HAP-1 (cell line): ENCODE data around the gene SERPINA12.

ENCODE experiments used
- DNase-seq, 2 experiments: peaks; one replicate each; pipeline ENCODE4 v3.0.0-alpha.2; 2016 to 2020; ENCODE audit warnings: low spot score in 2 of 2
- H3K27me3 ChIP-seq: fragments of 250-450 bp; sonication (Bioruptor Pico); 2 replicates; pipeline ENCODE4 v1.5.1; 2020; ENCODE audit warnings: low read depth, mild to moderate bottlenecking, moderate library complexity
- H3K36me3 ChIP-seq: fragments of 250-450 bp; sonication (Bioruptor Pico); replicated peaks from 2 replicates; pipeline ENCODE4 v1.5.1; 2020; ENCODE audit warnings: mild to moderate bottlenecking
- H3K4me1 ChIP-seq: fragments of 250-450 bp; sonication (Bioruptor Pico); 2 replicates; pipeline ENCODE4 v1.5.1; 2020; ENCODE audit warnings: mild to moderate bottlenecking
- H3K4me3 ChIP-seq: fragments of 250-450 bp; sonication (Bioruptor Pico); 2 replicates; pipeline ENCODE4 v1.5.1; 2020; ENCODE audit warnings: mild to moderate bottlenecking, moderate library complexity
- H3K9me3 ChIP-seq: fragments of 250-450 bp; sonication (Bioruptor Pico); 2 replicates; pipeline ENCODE4 v1.5.1; 2020; ENCODE audit warnings: mild to moderate bottlenecking, moderate library complexity
- in situ Hi-C: fragments of 300-500 bp; cut with MboI; formaldehyde crosslinking; loops from 3 replicates; pipeline ENCODE4 v1.14.3; 2020; ENCODE audit warnings: low sequenced_read_pairs, inconsistent platforms, mixed read lengths

SERPINA12 gene

DNA sequence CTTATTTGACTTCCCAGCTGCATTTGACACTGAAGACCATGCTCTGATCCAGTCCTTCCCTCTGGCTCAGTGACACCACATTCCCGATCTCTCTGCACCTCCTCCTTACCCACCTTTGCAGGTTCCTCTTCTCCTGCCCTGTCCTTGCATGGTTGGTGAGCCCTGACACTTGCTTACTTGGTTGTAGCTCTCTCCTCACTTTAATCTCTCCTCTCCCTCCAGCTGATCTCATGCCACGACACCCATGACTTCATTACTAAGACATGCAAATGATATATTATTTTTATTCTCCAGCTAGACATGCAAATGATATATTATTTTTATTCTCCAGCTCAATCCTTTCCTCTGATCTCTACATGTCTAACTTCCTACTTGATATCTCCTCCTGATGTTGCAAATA is 33.2 kb downstream of the SERPINA12 start, which contains the start of gene SERPINA9:
Gene SERPINA9, minus strand, starts transcription at position 175 of the 400 bp plus-strand sequence. CDS start 6,357 bp downstream, outside the sequence.
- Histone ChIP-seq H3K4me3 (no peak within 1 kb of the TSS), H3K27me3 (no peaks in the 10 kb centered on the region; the same call in 1 of the 2 replicates), H3K36me3 (no peaks in the 10 kb centered on the region), H3K9me3 (no peaks in the 10 kb centered on the region), H3K4me1 (no peaks in the 10 kb centered on the region)
- in situ Hi-C loops: no loop called here
- no peak for DNase-seq

DNA sequence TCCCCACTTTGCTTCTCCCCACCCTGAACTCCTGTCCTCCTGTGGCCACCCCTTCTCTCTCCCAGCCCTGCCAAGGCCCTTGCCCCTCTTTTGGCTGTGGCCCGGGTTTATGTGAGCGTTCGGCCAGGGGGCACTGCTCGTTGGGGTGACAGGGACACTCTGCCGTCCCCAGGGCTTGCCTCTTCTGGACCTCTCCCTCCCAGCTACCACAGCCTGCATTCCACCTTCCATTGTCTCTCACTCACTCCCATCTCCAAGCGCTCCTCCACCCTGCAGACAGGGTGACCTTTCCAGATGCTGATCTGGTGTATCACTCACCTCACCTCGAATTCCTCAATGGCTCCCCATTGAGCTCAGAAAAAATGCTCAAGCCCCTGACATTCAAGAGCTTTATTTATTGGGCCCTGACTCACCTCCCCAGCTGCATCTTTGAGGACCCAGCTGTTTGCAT is 34.7 kb downstream of the SERPINA12 start:
- no peak overlapping the region for H3K4me3 ChIP-seq
- in situ Hi-C loops: no loop called here

DNA sequence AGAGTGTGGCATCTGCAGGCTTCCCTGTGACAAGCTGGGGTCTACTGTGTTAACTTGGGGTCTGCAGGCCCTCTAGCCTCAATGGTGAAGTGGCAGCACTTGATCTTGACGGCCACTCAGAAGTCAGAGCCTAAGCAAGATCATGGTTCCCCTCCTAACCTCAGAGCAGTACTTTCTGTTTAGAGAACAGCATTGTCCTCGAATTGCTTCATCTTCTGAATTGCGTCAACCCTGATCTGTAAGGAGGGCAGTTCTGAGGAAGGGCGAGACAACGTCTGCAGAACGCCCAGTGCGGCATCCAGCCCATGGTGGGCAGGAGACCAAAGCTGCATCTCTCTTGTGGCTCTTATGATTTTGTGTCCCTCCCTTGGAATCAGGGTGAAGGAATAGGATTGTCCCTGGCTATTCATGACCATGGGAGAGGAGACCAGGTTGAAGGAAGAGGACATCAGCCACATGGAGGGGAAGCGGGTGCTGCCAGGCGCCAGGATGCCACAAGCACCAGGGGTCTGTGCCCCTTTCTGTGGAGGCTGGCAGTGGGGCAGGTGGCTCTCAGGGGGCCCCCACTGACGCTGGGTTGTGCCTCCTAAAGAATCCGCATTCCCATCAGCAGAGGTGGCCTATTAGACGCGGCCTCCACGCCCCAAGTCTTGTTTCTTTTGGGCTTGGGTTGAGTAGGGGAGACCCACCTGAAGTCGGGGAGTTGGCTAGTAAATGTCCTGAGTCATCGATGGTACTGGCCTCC is 35.4 kb downstream of the SERPINA12 start:
- in situ Hi-C loops: no loop called here
- Histone ChIP-seq H3K36me3 (no peaks in the 10 kb centered on the region), H3K27me3 (no peaks in the 10 kb centered on the region; the same call in 1 of the 2 replicates), H3K4me3 (no peak overlapping the region), H3K9me3 (no peaks in the 10 kb centered on the region), H3K4me1 (no peaks in the 10 kb centered on the region)
- DNase-seq: no peak

More for the DNA sequence above, 34.7 kb downstream of the SERPINA12 start:
- no peaks in the 10 kb centered on the region for H3K9me3 ChIP-seq
- no peaks in the 10 kb centered on the region for H3K4me1 ChIP-seq
- no peaks in the 10 kb centered on the region for H3K36me3 ChIP-seq
- H3K27me3 ChIP-seq: no peaks in the 10 kb centered on the region; the same call in 1 of the 2 replicates
- DNase-seq: no peak

DNA sequence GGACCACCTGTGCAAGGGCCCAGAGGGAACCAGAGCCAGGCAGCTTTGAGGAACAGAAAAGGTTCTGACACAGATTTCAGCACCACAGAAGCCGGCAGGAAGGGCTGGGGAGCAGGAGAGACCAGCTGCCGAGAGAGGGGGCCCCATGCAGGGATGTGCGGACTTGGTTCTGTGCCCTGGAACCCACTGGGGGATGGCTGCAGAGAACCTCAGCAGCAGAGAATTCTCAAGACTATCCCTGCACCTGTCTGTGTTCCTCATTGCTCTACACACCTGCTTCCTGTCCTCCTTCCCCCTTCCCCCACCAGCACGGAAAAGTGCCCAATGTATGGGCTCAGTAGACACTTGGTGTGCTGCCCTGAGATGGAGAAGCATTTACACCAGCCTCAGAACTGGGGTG is 36.4 kb downstream of the SERPINA12 start:
- Histone ChIP-seq H3K9me3 (no peaks in the 10 kb centered on the region), H3K36me3 (no peaks in the 10 kb centered on the region), H3K4me1 (no peaks in the 10 kb centered on the region), H3K27me3 (no peaks in the 10 kb centered on the region; the same call in 1 of the 2 replicates), H3K4me3 (no peak overlapping the region)
- in situ Hi-C loops: no loop called here
- no peak for DNase-seq

DNA sequence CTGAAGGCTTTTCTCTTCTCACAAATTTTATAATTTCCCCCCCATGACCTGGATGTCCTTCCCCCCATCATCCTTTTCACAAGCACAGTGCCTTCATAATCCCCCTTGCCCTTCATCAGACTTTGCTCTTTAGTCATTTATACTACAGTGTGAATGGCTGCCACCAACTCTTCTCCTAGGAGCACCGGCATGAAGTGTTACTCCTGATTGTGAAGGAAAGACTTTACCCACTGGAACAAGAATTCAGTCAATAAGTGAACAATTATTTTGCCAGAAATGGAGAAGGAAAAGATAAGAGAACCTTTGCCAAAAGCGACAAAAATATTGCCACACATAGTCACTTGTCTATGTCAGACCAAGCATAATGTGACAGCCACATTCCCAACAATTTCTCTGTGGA is 38.2 kb downstream of the SERPINA12 start:
- no peaks in the 10 kb centered on the region for H3K36me3 ChIP-seq
- no peaks in the 10 kb centered on the region for H3K9me3 ChIP-seq
- in situ Hi-C loops: no loop called here
- DNase-seq: no peak
- no peaks in the 10 kb centered on the region; the same call in 1 of the 2 replicates for H3K27me3 ChIP-seq
- H3K4me1 ChIP-seq: no peaks in the 10 kb centered on the region; the same call in 1 of the 2 replicates
- H3K4me3 ChIP-seq: no peak overlapping the region

DNA sequence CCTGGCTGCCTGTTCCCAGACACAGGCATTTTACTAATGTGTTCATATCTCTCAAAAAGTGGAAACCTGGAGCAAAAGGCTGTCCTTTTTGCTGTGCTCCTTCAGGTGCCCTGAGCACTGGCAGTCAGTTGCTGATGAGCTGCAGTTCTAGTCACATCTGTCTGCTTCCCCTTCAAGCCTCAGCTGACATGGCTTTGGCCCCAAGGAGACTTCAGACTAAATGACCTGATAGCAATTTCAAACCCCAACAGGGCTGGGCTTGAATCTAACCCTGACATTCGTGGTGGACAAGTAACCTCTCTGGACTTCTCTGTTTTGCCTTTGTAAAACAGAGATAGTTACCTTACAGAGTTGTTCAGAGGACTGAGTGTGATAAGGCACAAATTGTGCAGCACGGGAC is 39.0 kb downstream of the SERPINA12 start:
- no peaks in the 10 kb centered on the region; the same call in 1 of the 2 replicates for H3K4me1 ChIP-seq
- DNase-seq: no peak
- in situ Hi-C loops: no loop called here
- no peaks in the 10 kb centered on the region; the same call in 1 of the 2 replicates for H3K27me3 ChIP-seq
- no peaks in the 10 kb centered on the region for H3K36me3 ChIP-seq
- H3K4me3 ChIP-seq: no peak overlapping the region
- no peaks in the 10 kb centered on the region for H3K9me3 ChIP-seq

DNA sequence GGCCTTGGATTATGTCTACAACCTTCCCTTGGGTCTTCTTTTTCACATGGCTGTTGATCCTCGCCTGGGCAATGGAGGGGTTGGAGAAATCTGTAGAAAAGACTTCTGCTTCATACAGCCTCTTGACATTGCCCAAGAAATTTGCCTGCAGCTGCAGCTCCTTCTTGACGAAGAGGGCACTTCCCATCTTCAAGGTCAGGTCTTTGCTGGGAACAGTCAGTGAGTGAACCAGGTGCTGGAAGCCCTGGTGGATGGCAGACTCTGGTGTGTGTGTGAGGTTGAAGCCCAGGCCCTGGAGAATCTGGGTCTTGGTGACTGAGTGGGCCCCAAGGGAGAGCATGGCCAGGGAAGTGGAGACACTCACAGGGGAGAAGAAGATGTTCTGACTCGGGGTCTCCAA is 40.0 kb downstream of the SERPINA12 start:
- DNase-seq: no peak
- H3K36me3 ChIP-seq: no peaks in the 10 kb centered on the region
- H3K4me3 ChIP-seq: no peak overlapping the region
- no peaks in the 10 kb centered on the region; the same call in 1 of the 2 replicates for H3K27me3 ChIP-seq
- in situ Hi-C loops: no loop called here
- no peaks in the 10 kb centered on the region for H3K9me3 ChIP-seq
- H3K4me1 ChIP-seq: no peaks in the 10 kb centered on the region; the same call in 1 of the 2 replicates

DNA sequence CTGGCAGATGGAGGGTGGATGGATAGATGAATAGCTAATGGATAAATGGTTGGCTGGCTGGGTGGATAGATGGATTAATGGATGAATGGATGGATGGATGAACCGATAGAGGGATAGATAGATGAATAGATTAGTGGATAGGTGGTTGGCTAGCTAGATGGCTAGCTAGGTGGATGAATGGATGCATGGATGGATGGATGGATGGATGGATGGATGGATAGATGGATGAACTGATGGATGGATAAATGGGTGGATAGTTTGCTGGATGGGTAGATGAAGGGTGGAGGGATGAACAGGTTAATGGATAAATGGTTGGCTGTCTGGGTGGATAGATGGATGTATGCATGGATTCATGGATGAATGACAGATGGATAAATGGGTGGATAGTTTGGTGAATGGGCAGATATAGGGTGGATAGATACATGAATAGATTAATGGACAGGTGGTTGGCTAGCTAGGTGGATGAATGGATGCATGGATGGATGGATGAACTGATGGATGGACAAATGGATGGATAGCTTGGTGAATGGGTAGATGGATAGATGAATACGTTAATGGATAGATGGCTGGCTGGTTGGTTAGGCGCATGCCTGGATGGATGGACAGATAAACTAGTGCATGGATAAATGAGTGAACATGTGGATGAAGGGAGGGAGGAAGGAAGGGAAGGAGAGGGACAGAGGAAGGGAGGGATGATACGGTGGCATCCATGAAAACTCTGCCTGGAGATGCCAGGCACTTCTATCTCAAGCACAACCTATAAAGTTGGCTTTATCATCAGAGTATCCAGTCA is 41.3 kb downstream of the SERPINA12 start:
- no peaks in the 10 kb centered on the region; the same call in 1 of the 2 replicates for H3K4me1 ChIP-seq
- no peak for DNase-seq
- in situ Hi-C loops: no loop called here
- H3K9me3 ChIP-seq: no peaks in the 10 kb centered on the region
- no peaks in the 10 kb centered on the region for H3K36me3 ChIP-seq
- no peak overlapping the region for H3K4me3 ChIP-seq
- no peaks in the 10 kb centered on the region; the same call in 1 of the 2 replicates for H3K27me3 ChIP-seq

DNA sequence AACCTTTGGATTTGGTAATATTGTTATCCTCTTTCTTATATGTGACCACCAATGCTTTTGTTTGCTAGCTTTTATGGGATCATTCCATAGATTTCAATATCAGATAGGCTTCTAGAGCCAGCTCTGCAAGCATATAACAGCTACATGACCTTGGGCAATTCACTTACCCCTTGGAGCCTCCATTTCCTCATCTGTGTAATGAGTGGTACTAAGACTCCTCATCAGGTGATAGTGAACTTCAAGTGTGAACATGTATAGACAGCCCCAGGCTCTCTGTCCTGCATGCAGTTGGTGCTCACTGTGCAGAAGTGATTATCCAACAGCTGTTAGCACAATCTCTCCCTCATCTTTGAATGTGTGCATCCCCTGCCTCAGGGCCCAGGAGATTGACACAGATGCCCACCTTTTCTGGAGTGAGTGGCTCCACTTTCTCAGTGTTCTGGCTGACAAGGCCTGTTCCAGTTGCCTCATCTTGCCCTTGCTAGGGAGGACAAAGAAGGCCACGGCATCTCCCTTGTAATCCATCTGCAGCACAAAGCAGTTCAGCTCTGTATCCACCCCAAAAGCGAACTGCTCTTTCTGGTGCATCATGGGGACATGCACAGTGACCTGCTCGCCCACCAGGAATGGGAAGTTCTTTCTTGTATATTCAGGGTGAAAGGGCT is 42.4 kb downstream of the SERPINA12 start:
- Histone ChIP-seq H3K4me1 (no peaks in the 10 kb centered on the region; the same call in 1 of the 2 replicates), H3K9me3 (no peaks in the 10 kb centered on the region), H3K4me3 (no peak overlapping the region), H3K27me3 (no peaks in the 10 kb centered on the region), H3K36me3 (no peaks in the 10 kb centered on the region)
- in situ Hi-C loops: no loop called here
- DNase-seq: no peak

DNA sequence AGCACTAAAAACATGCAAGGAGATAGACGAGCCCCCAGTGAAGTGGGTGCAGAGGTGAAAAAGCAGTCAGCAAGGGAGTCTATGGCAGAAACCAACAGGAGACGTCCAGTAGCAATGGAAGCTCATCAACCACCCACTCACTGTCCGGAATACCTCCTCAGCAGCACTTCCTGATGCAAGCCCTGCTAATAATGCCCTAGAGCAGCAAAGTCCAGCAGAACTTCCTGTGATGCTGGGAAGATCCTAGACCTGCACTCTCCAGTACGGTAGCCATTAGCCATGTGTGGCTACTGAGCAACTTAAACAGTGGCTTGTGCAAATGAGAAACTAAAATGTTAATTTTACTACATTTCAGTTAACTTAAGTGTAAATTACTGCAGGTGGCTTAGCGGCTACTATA is 44.2 kb downstream of the SERPINA12 start:
- no peaks in the 10 kb centered on the region for H3K27me3 ChIP-seq
- no peak overlapping the region for H3K4me3 ChIP-seq
- no peaks in the 10 kb centered on the region for H3K36me3 ChIP-seq
- DNase-seq: no peak
- in situ Hi-C loops: no loop called here
- H3K9me3 ChIP-seq: no peaks in the 10 kb centered on the region
- H3K4me1 ChIP-seq: no peaks in the 10 kb centered on the region; the same call in 1 of the 2 replicates

DNA sequence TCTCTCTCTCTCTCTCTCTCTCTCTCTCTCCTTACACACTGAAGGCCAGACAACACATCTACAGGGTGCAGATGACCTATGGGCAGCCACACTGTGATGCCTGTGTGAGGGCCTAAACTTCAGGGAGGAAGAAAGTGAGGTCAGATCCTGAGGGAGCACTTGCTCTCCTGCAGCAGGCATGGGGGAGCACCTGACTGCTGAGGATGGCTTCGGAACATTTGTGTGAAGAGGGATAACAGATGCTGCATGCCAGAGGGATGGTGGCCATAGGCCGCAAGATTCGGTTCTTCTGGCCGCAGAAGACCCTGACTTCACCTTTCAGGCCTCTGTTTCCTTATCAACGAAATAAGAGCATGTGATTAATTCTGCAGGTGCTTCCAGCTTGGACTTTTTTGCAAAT is 45.0 kb downstream of the SERPINA12 start:
- no peaks in the 10 kb centered on the region for H3K27me3 ChIP-seq
- in situ Hi-C loops: no loop called here
- no peaks in the 10 kb centered on the region for H3K9me3 ChIP-seq
- H3K4me3 ChIP-seq: no peak overlapping the region
- DNase-seq: no peak
- H3K36me3 ChIP-seq: no peaks in the 10 kb centered on the region
- no peaks in the 10 kb centered on the region; the same call in 1 of the 2 replicates for H3K4me1 ChIP-seq

DNA sequence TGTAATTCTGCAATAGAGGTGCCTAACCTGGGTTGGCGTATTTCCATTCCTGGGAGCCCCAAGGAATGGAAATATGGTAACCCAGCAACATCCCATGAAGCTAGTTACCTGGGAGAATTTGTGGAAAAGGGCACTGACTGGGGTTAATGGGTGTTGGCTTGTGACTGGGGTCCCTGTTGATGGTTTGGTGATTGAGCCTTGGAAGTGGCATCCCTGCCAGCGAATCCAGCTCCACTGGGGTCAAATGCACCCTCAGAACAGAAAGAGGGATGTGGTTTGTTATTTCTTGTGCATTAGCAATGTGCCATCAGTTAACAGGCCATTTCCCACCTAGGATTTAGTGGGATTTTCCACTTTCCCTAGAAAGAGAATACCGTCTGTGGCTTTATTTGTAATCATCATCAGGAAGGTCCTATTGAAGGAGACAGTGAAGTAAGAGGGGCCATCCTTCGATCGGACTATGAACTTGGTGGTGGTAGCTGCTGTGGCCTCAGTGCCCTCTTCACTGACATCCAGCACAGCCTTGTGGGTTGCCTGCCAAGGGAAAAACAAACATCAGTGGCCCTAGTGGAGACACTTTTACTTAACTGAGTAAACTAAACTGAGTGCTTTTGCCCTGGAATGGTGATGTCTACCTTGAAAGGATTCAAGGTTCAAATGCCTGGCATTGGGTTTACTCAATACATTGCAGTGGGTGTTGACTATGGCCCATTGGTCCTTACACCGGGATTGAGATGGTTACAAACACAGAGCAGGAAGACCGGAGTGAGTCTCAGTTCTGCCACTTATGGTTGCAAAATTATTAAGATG is 46.3 kb downstream of the SERPINA12 start:
- H3K36me3 ChIP-seq: no peaks in the 10 kb centered on the region
- no peak overlapping the region for H3K4me3 ChIP-seq
- DNase-seq: no peak
- in situ Hi-C loops: no loop called here
- H3K9me3 ChIP-seq: no peaks in the 10 kb centered on the region
- no peaks in the 10 kb centered on the region; the same call in 1 of the 2 replicates for H3K4me1 ChIP-seq
- no peaks in the 10 kb centered on the region for H3K27me3 ChIP-seq

DNA sequence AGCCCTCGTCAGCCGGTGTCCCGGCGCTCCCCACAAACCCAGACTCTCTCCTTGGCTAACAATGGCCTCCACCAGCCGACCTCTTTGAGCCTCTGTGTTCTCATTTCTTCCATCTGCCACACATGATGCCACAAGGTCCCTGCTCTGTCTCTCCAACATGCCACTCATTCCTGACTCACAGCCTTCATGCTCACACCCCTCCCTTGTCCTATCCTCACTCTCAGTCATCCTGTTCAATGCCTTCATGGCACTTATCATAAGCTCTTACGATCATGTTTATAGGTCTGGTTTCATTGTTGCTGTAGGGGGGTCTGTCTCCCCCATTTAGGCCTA is 47.1 kb downstream of the SERPINA12 start:
- H3K4me3 ChIP-seq: no peak overlapping the region
- H3K9me3 ChIP-seq: no peaks in the 10 kb centered on the region
- DNase-seq: no peak
- no peaks in the 10 kb centered on the region; the same call in 1 of the 2 replicates for H3K4me1 ChIP-seq
- no peaks in the 10 kb centered on the region for H3K36me3 ChIP-seq
- no peaks in the 10 kb centered on the region for H3K27me3 ChIP-seq
- in situ Hi-C loops: no loop called here
